ENCODE data around the gene TRIM31.

DNA sequence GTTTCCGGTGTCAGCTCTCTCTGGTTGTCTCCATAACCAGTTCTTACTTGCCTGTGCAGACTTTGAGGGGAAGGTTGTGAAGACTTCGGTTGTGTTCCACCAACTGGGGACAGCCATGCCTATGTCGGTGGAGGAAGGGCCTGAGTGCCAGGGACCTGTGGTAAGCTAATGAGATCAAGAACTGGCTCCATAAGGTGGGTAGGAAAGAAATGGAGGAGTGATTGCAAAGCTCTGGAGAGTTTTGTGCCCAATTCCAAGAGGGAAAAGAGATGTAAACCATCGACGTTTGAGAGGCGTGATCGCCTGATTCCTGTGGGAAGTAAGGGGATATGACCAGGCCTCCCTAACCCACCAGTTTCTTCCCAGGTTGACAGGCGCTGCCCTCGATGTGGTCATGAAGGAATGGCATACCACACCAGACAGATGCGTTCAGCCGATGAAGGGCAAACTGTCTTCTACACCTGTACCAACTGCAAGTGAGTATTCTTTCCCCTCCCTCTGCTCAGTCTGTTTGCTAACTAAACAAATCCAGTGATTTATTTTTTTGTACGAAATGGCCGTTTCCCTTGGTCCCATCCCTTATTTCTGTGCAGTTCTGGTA lies 50.9 kb downstream of the TRIM31 start:
- TF ChIP-seq, protein P1, sequence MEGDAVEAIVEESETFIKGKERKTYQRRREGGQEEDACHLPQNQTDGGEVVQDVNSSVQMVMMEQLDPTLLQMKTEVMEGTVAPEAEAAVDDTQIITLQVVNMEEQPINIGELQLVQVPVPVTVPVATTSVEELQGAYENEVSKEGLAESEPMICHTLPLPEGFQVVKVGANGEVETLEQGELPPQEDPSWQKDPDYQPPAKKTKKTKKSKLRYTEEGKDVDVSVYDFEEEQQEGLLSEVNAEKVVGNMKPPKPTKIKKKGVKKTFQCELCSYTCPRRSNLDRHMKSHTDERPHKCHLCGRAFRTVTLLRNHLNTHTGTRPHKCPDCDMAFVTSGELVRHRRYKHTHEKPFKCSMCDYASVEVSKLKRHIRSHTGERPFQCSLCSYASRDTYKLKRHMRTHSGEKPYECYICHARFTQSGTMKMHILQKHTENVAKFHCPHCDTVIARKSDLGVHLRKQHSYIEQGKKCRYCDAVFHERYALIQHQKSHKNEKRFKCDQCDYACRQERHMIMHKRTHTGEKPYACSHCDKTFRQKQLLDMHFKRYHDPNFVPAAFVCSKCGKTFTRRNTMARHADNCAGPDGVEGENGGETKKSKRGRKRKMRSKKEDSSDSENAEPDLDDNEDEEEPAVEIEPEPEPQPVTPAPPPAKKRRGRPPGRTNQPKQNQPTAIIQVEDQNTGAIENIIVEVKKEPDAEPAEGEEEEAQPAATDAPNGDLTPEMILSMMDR (IDR thresholded peaks at IDR 0.05), result no peak
- TF ChIP-seq POLR2A (IDR thresholded peaks at IDR 0.05), result no peak

All from thyroid gland (tissue), 4 donors.